Omental fat pad (tissue), 4 donors: Measurements from ENCODE around the gene MAOB. TPM values are rescaled to one million over a fixed set of nuclear protein-coding genes. Genes with fewer than 3 reads are reported as not detected.

Source experiments
- ATAC-seq: fragments of 150-250 bp; one replicate; pipeline ENCODE4 v1.9.1; 2016; ENCODE audit warnings: mild to moderate bottlenecking, moderate library complexity; ENCODE audit not compliant: low FRiP score
- DNase-seq: peaks from one replicate; pipeline ENCODE4 v3.0.0-alpha.2; 2019; ENCODE audit warnings: low spot score
- total RNA-seq, 4 donors: library from RNA; depleted of rRNA; stranded (reverse); fragments of >200 nt; gene quantifications; one replicate each; pipeline ENCODE4 v1.1.0, GENCODE V29; 2016
- TF ChIP-seq, protein P1 (sequence below), 3 donors: fragments of 450-650 bp; IDR thresholded peaks; one replicate each; pipeline ENCODE4 v1.5.1; 2016 to 2017; ENCODE audit warnings: antibody characterized with exemption in 3 of 3, mild to moderate bottlenecking in 3 of 3, moderate library complexity in 2 of 3

Gene MAOB
- total RNA-seq, 4 donors from 2014 or later = 15.8 to 93.2 (median 52.3) TPM

DNA sequence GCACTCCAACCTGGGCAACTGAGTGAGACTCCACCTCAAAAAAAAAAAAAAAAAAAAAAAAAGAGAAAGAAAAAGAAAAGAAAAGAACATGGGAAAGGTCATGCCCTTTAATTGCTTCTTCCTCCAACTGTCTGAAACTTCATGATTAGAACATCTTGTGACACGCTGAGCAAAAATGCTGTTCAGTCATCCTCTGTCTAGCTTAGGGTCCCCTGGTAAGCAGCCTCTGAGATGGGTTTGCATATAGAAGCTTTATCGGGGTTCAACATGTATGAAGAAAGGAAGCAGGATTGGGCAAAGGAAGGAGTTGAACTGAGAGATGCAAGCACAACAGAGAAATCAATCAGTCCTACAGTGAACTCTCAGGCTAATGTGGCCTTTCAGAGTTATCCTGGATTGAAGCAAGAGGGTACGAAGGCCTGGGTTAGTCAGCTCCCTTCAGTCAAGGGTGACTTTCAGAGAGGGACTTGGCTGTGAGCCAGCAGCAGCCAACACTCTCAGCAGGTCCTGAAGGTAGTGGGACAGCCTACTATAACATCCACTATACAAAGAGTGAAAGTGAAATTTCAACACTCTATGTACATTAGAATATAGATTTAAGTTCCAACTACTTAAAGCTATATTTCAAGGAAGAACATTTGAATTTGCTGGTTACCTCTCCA lies 11.4 kb downstream of the MAOB start:
- ATAC-seq (no peak), DNase-seq (no peak)
- TF ChIP-seq, protein P1, sequence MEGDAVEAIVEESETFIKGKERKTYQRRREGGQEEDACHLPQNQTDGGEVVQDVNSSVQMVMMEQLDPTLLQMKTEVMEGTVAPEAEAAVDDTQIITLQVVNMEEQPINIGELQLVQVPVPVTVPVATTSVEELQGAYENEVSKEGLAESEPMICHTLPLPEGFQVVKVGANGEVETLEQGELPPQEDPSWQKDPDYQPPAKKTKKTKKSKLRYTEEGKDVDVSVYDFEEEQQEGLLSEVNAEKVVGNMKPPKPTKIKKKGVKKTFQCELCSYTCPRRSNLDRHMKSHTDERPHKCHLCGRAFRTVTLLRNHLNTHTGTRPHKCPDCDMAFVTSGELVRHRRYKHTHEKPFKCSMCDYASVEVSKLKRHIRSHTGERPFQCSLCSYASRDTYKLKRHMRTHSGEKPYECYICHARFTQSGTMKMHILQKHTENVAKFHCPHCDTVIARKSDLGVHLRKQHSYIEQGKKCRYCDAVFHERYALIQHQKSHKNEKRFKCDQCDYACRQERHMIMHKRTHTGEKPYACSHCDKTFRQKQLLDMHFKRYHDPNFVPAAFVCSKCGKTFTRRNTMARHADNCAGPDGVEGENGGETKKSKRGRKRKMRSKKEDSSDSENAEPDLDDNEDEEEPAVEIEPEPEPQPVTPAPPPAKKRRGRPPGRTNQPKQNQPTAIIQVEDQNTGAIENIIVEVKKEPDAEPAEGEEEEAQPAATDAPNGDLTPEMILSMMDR (IDR thresholded peaks at IDR 0.05) = no peak

DNA sequence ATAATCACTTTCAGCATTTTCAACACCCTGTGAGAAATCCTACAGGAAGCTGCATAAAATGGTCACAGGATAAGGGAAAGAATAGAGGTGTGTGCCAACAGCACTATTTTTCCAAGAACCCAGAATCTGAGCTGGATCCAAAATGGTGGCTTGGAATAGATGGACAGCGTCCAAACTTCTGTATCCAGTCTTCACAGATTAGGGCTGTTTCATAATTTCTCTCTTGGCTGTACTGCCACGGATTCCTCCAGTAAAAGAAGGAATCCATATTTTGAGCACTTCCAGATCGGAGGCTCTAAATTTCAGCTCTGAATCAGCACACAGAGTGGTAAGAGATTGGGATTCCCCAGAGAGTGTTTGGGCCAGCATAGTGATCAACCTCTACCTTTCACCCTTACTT lies 12.2 kb downstream of the MAOB start:
- DNase-seq = no peak
- TF ChIP-seq, protein P1 (IDR thresholded peaks at IDR 0.05) = no peak
- ATAC-seq = no peak

DNA sequence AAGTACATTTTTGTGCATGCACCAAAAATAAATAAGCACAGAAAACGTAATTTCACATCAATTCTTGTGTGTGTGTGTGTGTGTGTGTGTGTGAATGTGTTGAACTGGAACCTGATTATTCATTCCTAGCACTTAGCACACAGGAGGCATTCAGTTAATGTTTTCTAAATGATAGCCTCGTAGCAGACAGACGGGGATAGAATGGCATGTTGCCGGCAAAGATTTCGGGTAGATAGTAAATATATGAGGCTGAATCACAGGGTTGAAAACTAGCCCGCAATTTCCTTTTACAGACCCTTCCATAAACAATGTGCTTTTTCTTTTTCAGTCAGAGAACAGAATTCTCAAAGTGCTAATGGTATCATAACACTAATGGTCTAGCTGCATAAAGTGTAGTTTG lies 13.5 kb downstream of the MAOB start:
- ATAC-seq (no peak), DNase-seq (no peak)
- TF ChIP-seq, protein P1 (IDR thresholded peaks at IDR 0.05) = no peak

DNA sequence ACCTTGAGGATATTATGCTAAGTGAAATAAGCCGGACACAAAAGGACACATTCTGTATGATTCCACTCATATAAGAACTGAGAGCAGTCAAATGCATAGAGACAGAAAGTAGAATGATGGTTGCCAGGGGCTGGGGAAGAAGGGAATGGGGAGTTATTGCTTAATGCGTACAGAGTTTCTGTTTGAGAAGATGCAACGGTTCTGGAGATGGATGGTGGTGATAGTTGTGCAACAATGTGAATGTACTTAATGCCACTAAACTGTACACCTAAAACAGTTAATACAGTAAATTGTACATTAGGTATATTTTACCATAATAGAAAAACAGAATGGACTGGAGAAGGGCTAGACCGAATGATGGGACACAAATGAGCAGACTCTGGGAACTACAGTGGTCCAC lies 15.8 kb downstream of the MAOB start:
- no peak for DNase-seq
- TF ChIP-seq, protein P1 (IDR thresholded peaks at IDR 0.05) = no peak
- no peak for ATAC-seq

DNA sequence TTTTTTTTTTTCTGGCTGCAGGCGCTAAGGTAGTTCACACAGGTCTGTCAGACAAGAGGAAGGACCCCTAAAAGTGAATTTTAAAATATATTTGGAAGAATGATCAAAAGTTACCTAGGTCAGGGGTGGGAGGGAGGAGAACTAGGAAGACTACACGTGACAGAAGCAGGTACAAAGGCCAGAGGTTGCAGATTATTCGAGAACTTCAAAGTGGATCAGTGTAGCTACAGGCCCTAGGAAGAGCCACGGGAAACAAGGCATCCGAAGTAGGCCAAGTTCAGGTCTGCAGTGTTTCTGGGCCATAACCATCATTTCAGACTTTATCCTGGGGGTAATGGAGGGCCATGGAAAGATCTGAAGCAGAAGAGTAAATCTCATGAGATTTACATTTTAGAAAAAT lies 16.5 kb downstream of the MAOB start:
- no peak for DNase-seq
- ATAC-seq = no peak

DNA sequence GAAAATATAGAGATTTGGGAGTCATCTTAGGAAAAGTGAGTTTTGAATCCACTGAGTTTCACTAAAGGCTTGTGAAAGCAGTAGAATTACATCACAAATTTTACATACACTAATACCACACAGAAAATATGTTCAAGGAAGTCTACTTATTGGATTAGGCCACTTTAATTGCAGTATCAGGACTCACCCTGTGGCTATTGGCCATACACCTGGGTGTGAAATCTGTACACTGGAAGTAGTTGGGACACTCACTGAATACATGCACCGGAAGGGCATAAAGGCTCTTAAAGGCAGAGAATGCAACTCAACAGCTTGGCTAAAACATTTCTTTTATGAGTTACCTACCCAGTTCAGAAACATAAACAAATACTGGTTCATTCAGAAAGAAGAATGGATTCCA lies 19.8 kb downstream of the MAOB start:
- TF ChIP-seq, protein P1 (IDR thresholded peaks at IDR 0.05) = no peak
- ATAC-seq = no peak
- no peak for DNase-seq

More for the DNA sequence above, 16.5 kb downstream of the MAOB start:
- TF ChIP-seq, protein P1 (IDR thresholded peaks at IDR 0.05) = no peak

DNA sequence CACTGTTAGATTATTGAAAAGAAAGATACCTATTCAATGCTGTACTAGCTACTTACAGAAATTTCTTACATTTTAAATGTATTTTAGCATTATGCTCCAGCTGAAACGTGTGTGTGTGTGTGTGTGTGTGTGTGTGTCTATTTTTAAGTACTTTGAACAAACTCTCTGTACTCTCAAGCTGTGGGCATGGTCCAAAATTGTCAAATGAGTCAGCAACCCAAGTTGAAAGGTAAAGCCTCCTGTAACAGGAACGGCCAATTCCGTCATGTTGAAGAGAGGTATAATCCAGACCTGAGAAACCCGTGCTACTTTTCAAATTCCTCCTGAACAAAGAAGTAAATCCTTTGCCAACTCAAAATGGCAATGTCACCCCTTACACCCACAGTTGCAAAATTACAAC lies 20.5 kb downstream of the MAOB start:
- DNase-seq (no peak), ATAC-seq (no peak)
- TF ChIP-seq, protein P1 (IDR thresholded peaks at IDR 0.05) = no peak
